HepG2 (cell line): Measurements from ENCODE around the gene CHMP6. TPM values are rescaled to one million over a fixed set of nuclear protein-coding genes. Genes with fewer than 3 reads are reported as not detected.

Source experiments
- HNF1B ChIP-seq: sonication (generic); formaldehyde crosslinking; IDR thresholded peaks from 2 replicates; pipeline ENCODE4 v1.5.1; 2020; ENCODE audit warnings: mild to moderate bottlenecking, moderate library complexity, missing genetic modification reagents
- HNRNPLL ChIP-seq: fragments of 200-400 bp; formaldehyde crosslinking; IDR thresholded peaks from 2 replicates; pipeline ENCODE4 v1.6.1; 2017; ENCODE audit warnings: mild to moderate bottlenecking, low read depth, low read length; ENCODE audit not compliant: poor library complexity, severe bottlenecking
- KLF13 ChIP-seq: sonication (generic); formaldehyde crosslinking; IDR thresholded peaks from 2 replicates; pipeline ENCODE4 v1.4.0; 2020; ENCODE audit warnings: mild to moderate bottlenecking, missing genetic modification reagents
- MED8 ChIP-seq: sonication (generic); formaldehyde crosslinking; IDR thresholded peaks from 2 replicates; pipeline ENCODE4 v1.8.1; 2023; ENCODE audit warnings: mild to moderate bottlenecking, missing genetic modification reagents; ENCODE audit not compliant: insufficient replicate concordance
- NFE2L1 ChIP-seq: sonication (generic); formaldehyde crosslinking; IDR thresholded peaks from 2 replicates; pipeline ENCODE4 v1.4.0; 2020; ENCODE audit warnings: missing genetic modification reagents, mild to moderate bottlenecking, borderline replicate concordance
- NFKBIZ ChIP-seq: IDR thresholded peaks from 2 replicates; pipeline ENCODE4 v1.6.1; 2018; ENCODE audit warnings: missing genetic modification reagents, missing compliant biosample characterization
- PAWR ChIP-seq: sonication (generic); formaldehyde crosslinking; IDR thresholded peaks from 2 replicates; pipeline ENCODE4 v1.4.0; 2020; ENCODE audit warnings: missing genetic modification reagents, mild to moderate bottlenecking, borderline replicate concordance
- PAX8 ChIP-seq: sonication (generic); formaldehyde crosslinking; IDR thresholded peaks from 2 replicates; pipeline ENCODE4 v1.8.0; 2022; ENCODE audit warnings: mild to moderate bottlenecking, missing genetic modification reagents, borderline replicate concordance
- PCBP1 ChIP-seq: fragments of 200-400 bp; formaldehyde crosslinking; IDR thresholded peaks from 2 replicates; pipeline ENCODE4 v1.6.1; 2017; ENCODE audit warnings: mild to moderate bottlenecking, low read depth, low read length, borderline replicate concordance
- RFX3 ChIP-seq: IDR thresholded peaks from 2 replicates; pipeline ENCODE4 v1.6.1; 2016; ENCODE audit warnings: missing biosample characterization, missing genetic modification reagents
- SMYD3 ChIP-seq: sonication (generic); formaldehyde crosslinking; IDR thresholded peaks from 2 replicates; pipeline ENCODE4 v1.8.1; 2023; ENCODE audit warnings: mild to moderate bottlenecking, missing genetic modification reagents
- SP2 ChIP-seq: sonication (generic); formaldehyde crosslinking; IDR thresholded peaks from 2 replicates; pipeline ENCODE4 v1.5.1; 2020; ENCODE audit warnings: mild to moderate bottlenecking, missing genetic modification reagents
- SYNCRIP ChIP-seq: fragments of 200-400 bp; formaldehyde crosslinking; IDR thresholded peaks from 2 replicates; pipeline ENCODE4 v1.6.1; 2018; ENCODE audit warnings: mild to moderate bottlenecking, low read depth, low read length; ENCODE audit not compliant: insufficient read depth
- TFE3 ChIP-seq: IDR thresholded peaks from 2 replicates; pipeline ENCODE4 v1.6.1; 2016
- YY1 ChIP-seq: IDR thresholded peaks from 2 replicates; pipeline ENCODE4 v1.6.1; 2011; ENCODE audit warnings: low read length, low read depth, moderate library complexity, mild to moderate bottlenecking; ENCODE audit not compliant: insufficient read depth, insufficient replicate concordance
- ZBTB43 ChIP-seq: sonication (generic); formaldehyde crosslinking; conservative IDR thresholded peaks from 2 replicates; pipeline ENCODE4 v1.4.0; 2020; ENCODE audit warnings: missing genetic modification reagents
- ZFP41 ChIP-seq: sonication (generic); formaldehyde crosslinking; IDR thresholded peaks from 2 replicates; pipeline ENCODE4 v1.4.0; 2020; ENCODE audit warnings: mild to moderate bottlenecking, missing genetic modification reagents, borderline replicate concordance
- ZFP91 ChIP-seq: sonication (generic); formaldehyde crosslinking; IDR thresholded peaks from 2 replicates; pipeline ENCODE4 v1.9.0; 2022; ENCODE audit warnings: missing genetic modification reagents, mild to moderate bottlenecking, borderline replicate concordance
- ZMAT5 ChIP-seq: sonication (generic); formaldehyde crosslinking; IDR thresholded peaks from 2 replicates; pipeline ENCODE4 v1.5.0; 2020; ENCODE audit warnings: mild to moderate bottlenecking, low read depth, missing genetic modification reagents, borderline replicate concordance
- ZNF230 ChIP-seq: sonication (generic); formaldehyde crosslinking; IDR thresholded peaks from 2 replicates; pipeline ENCODE4 v1.4.0; 2020; ENCODE audit warnings: mild to moderate bottlenecking, missing genetic modification reagents
- ZNF264 ChIP-seq: sonication (generic); formaldehyde crosslinking; IDR thresholded peaks from 2 replicates; pipeline ENCODE4 v1.4.0; 2020; ENCODE audit warnings: missing genetic modification reagents
- ZNF274 ChIP-seq: sonication (generic); formaldehyde crosslinking; IDR thresholded peaks from 2 replicates; pipeline ENCODE4 v1.5.1; 2020; ENCODE audit warnings: mild to moderate bottlenecking, missing genetic modification reagents
- ZNF282 ChIP-seq: fragments of 450-650 bp; IDR thresholded peaks from 2 replicates; pipeline ENCODE4 v1.6.1; 2018; ENCODE audit not compliant: partially characterized antibody
- ZNF331 ChIP-seq: sonication (generic); formaldehyde crosslinking; IDR thresholded peaks from 2 replicates; pipeline ENCODE4 v1.4.0; 2020; ENCODE audit warnings: missing genetic modification reagents
- ZNF616 ChIP-seq: sonication (generic); formaldehyde crosslinking; IDR thresholded peaks from 2 replicates; pipeline ENCODE4 v1.5.0; 2020; ENCODE audit warnings: low read depth, mild to moderate bottlenecking, missing genetic modification reagents
- ZNF670 ChIP-seq: sonication (generic); formaldehyde crosslinking; IDR thresholded peaks from 2 replicates; pipeline ENCODE4 v1.8.0; 2022; ENCODE audit warnings: mild to moderate bottlenecking, missing genetic modification reagents, borderline replicate concordance
- polyA plus RNA-seq, 8 experiments: library from polyadenylated mRNA; depleted of rRNA in 3 of 8; stranded (reverse) in 7 of 8; unstranded in 1 of 8; fragments of >200 nt; fragmentation: Illumina TruSeq in 4 of 8; extraction: Trizol in 4 of 8; gene quantifications; 2 replicates each; pipeline versions ENCODE4 v1.2.1 to v1.2.3, GENCODE V29; 2011 to 2016; ENCODE audit warnings: low read depth in 4 of 8, missing spikeins in 1 of 8, mixed read lengths in 1 of 8; ENCODE audit not compliant: insufficient read depth in 1 of 8
- total RNA-seq, 5 experiments: library from RNA; depleted of rRNA; stranded (reverse); fragments of >200 nt; fragmentation: Illumina TruSeq; extraction: Trizol; gene quantifications; 2 replicates each; pipeline ENCODE4 v1.2.3, GENCODE V29; 2016; ENCODE audit warnings: low read depth in 1 of 5

CHMP6 gene
- total and polyA plus RNA-seq, 2 of the 13 experiments (the other 11 are each of a cell fraction or from before 2014, with no cell fraction given) = 11.1 to 24.2 TPM

GRCh38 chr17:80991645-80992076, at the start of gene CHMP6 (continued):
- TF ChIP-seq NFE2L1 (CRISPR knock-in tag) (no peak), PAX8 (CRISPR knock-in tag) (no peak), NFKBIZ (CRISPR knock-in tag) (no peak), SP2 (no peak), ZBTB43 (CRISPR knock-in tag) (no peak), SMYD3 (CRISPR knock-in tag) (no peak), ZNF331 (CRISPR knock-in tag) (peak; percentile 39; the same call in 1 of the 2 replicates), RFX3 (no peak), ZFP41 (CRISPR knock-in tag) (no peak), ZNF264 (CRISPR knock-in tag) (no peak), SYNCRIP (no peak), ZNF274 (CRISPR knock-in tag) (no peak), HNRNPLL (peak; percentile 15), ZNF670 (CRISPR knock-in tag) (no peak), ZNF282 (no peak), ZMAT5 (CRISPR knock-in tag) (no peak), PCBP1 (no peak), KLF13 (CRISPR knock-in tag) (no peak), ZNF230 (CRISPR knock-in tag) (no peak), ZFP91 (CRISPR knock-in tag) (no peak), TFE3 (CRISPR knock-in tag) (no peak), MED8 (CRISPR knock-in tag) (no peak), HNF1B (CRISPR knock-in tag) (no peak), PAWR (CRISPR knock-in tag) (no peak), YY1 (peak; percentile 93), ZNF616 (CRISPR knock-in tag) (no peak)
